SK-N-MC (cell line): ENCODE data around the gene NOTUM.

Experiments used
- DNase-seq: peaks from one replicate; pipeline ENCODE4 v3.0.0-alpha.2; 2011; ENCODE audit warnings: low read depth, low spot score
- H3K27ac ChIP-seq: fragments of 200-600 bp; sonication (generic); 2 replicates; pipeline ENCODE4 v1.5.1; 2016; ENCODE audit warnings: mixed run types
- H3K36me3 ChIP-seq: fragments of 200-600 bp; sonication (generic); 2 replicates; pipeline ENCODE4 v1.6.1; 2017; ENCODE audit warnings: antibody characterized with exemption, low read length, mixed read lengths; ENCODE audit not compliant: insufficient read depth
- H3K4me3 ChIP-seq: fragments of 200-600 bp; sonication (generic); 2 replicates; pipeline ENCODE4 v1.5.1; 2016
- H3K9ac ChIP-seq: fragments of 200-600 bp; sonication (generic); 2 replicates; pipeline ENCODE4 v1.8.0; 2017; ENCODE audit warnings: mixed run types, mixed read lengths; ENCODE audit not compliant: insufficient read length
- H3K9me3 ChIP-seq: fragments of 200-600 bp; sonication (generic); 2 replicates; pipeline ENCODE4 v1.6.1; 2017; ENCODE audit warnings: low read depth, mild to moderate bottlenecking, antibody characterized with exemption, low read length, moderate library complexity, mixed read lengths
- EZH2 ChIP-seq: fragments of 200-600 bp; sonication (generic); IDR thresholded peaks from one replicate; pipeline ENCODE4 v1.6.1; 2017; ENCODE audit warnings: antibody characterized with exemption
- FOXP2 ChIP-seq: optimal IDR thresholded peaks from 2 replicates; pipeline ENCODE3; 2011; ENCODE audit warnings: mild to moderate bottlenecking, moderate library complexity; ENCODE audit not compliant: insufficient read depth; ENCODE audit errors: extremely low read length, control extremely low read depth
- POLR2AphosphoS5 ChIP-seq: IDR thresholded peaks from 2 replicates; pipeline ENCODE4 v1.6.1; 2012; ENCODE audit warnings: mild to moderate bottlenecking, low read depth, low read length, borderline replicate concordance

Gene NOTUM

GRCh38 chr17:81980707-81981343, 19.8 kb upstream of the NOTUM start:
- peak; percentile 22 for DNase-seq
- Histone ChIP-seq H3K9ac (no peak overlapping the region), H3K9me3 (no peaks in the 10 kb centered on the region), H3K4me3 (no peak overlapping the region), H3K27ac (peak overlapping the region; percentile 53), H3K36me3 (peaks cover 17% of the 10 kb centered on the region; the same call in 1 of the 2 replicates)
- no peak for TF ChIP-seq EZH2
- no peak; the same call in 1 of the 2 replicates for TF ChIP-seq POLR2AphosphoS5
- TF ChIP-seq FOXP2 = no peak

DNA sequence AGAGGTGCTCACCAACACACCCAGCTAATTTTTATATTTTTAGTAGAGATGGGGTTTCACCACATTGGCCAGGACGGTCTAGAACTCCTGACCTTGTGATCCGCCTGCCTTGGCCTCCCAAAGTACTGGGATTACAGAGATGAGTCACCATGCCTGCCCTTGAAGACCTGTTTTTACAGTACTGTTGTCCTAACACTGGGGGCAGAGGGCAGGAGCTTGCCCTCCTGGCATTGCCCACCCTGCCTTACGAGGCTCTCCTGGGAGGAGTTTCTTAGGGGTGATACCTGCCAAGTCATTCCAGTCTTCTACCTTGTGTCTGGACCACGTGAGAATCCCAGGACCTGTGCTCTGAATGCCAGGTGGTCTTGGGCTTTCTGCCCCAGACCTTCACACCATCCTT, 19.1 kb upstream of the NOTUM start:
- Histone ChIP-seq H3K27ac (peak overlapping the region; percentile 53), H3K9me3 (no peaks in the 10 kb centered on the region), H3K9ac (no peak overlapping the region), H3K4me3 (no peak overlapping the region), H3K36me3 (peaks cover 10% of the 10 kb centered on the region; the same call in 1 of the 2 replicates)
- TF ChIP-seq POLR2AphosphoS5 (no peak), EZH2 (no peak), FOXP2 (no peak)
- DNase-seq = no peak

GRCh38 chr17:81978524-81979298, 17.7 kb upstream of the NOTUM start:
- H3K27ac ChIP-seq = no peak overlapping the region

GRCh38 chr17:81977211-81977808, 16.3 kb upstream of the NOTUM start, which contains the start of gene ASPSCR1:
ASPSCR1 (plus strand) TSS chr17:81977629; CDS start chr17:81977647, 18 bp downstream.
- TF ChIP-seq EZH2 (no peak), FOXP2 (peak; percentile 77), POLR2AphosphoS5 (peak; percentile 68)
- 0 out of 2 replicates have a peak, but pooled peaks cover 3% of the 10 kb centered on the region for H3K36me3 ChIP-seq
- peak; percentile 50 for DNase-seq
- peak within 1 kb of the TSS; percentile 93 for H3K9ac ChIP-seq
- peak within 1 kb of the TSS; percentile 97 for H3K4me3 ChIP-seq
- H3K27ac ChIP-seq = peak within 1 kb of the TSS; percentile 93
- H3K9me3 ChIP-seq = peaks cover 2% of the 10 kb centered on the region; the same call in 1 of the 2 replicates

More at GRCh38 chr17:81978524-81979298, 17.7 kb upstream of the NOTUM start:
- H3K9me3 ChIP-seq = no peaks in the 10 kb centered on the region
- H3K36me3 ChIP-seq = peaks cover 3% of the 10 kb centered on the region; the same call in 1 of the 2 replicates
- H3K4me3 ChIP-seq = peak overlapping the region; percentile 97
- DNase-seq = no peak
- no peak overlapping the region for H3K9ac ChIP-seq
- TF ChIP-seq EZH2 (no peak), POLR2AphosphoS5 (no peak), FOXP2 (no peak)

DNA sequence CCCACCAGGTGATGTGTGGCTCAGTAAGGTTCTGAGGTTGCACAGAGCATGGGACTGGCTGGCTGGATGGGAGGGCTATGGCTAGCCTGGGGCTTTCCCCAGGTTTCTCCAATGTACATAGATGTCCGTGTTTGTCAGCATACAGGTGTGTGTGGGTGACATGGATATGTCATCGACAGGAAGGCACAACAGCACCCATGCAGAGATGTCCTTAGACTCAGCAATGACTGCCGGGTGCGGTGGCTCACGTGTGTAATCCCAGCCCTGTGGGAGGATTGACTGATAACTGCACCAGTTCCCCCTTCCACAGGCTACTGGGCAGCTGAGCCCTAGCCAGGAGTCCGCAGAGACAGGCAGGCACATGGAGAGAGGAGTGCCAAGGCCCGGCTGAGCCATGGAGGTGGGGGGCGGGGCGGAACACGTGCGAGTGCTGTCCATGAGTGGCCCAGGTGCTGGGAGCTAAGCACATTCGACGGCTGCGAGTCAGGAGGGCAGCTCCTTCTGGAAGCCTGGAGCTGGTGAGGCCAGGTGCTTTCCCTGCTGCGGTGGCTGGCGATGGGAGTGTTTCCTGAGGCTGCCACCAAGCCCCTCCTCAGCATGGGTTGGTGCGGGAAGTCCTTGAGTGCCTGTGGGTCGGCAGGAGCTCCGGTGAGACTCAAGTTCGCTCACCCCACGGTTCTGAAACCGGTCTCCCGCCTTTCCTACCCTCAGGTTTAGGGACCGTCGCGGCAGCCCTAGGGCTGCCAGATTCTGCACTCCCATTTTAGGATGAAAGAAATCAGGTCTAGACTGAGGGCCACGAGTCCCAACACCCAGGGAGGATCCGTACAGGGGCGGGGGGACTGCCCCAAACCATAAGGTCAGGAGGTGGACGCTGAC, 15.6 kb upstream of the NOTUM start:
- no peak for DNase-seq
- TF ChIP-seq POLR2AphosphoS5 = no peak; the same call in 1 of the 2 replicates
- no peak for TF ChIP-seq EZH2
- no peak for TF ChIP-seq FOXP2
- Histone ChIP-seq H3K9ac (peak overlapping the region; percentile 93), H3K4me3 (peak overlapping the region; percentile 97), H3K27ac (peak overlapping the region; percentile 86), H3K9me3 (peaks cover 3% of the 10 kb centered on the region; the same call in 1 of the 2 replicates), H3K36me3 (0 out of 2 replicates have a peak, but pooled peaks cover 3% of the 10 kb centered on the region)

DNA sequence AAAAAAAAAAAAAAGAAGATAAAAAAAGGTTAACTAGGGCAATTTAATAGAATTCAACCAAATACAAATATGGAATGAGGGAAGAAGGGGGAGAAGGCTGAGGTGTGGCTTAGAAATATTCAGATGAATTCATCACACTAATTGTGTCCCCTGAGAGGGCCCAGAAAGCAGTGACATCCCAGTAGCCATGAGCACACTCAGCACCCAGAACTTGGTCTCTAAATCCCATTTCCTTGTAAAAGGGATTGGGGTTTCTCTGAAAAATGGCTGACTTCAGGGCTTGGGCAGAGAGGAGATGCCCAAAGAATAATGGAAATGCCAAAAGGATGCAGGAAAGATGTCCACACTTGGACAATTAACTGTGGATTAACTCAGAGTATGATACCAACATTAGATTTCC, 12.4 kb upstream of the NOTUM start:
- no peak for DNase-seq
- no peak overlapping the region for H3K4me3 ChIP-seq
- no peaks in the 10 kb centered on the region for H3K36me3 ChIP-seq
- H3K27ac ChIP-seq = no peak overlapping the region
- TF ChIP-seq FOXP2 (no peak), EZH2 (no peak), POLR2AphosphoS5 (no peak)
- H3K9me3 ChIP-seq = peaks cover 3% of the 10 kb centered on the region; the same call in 1 of the 2 replicates
- no peak overlapping the region for H3K9ac ChIP-seq

DNA sequence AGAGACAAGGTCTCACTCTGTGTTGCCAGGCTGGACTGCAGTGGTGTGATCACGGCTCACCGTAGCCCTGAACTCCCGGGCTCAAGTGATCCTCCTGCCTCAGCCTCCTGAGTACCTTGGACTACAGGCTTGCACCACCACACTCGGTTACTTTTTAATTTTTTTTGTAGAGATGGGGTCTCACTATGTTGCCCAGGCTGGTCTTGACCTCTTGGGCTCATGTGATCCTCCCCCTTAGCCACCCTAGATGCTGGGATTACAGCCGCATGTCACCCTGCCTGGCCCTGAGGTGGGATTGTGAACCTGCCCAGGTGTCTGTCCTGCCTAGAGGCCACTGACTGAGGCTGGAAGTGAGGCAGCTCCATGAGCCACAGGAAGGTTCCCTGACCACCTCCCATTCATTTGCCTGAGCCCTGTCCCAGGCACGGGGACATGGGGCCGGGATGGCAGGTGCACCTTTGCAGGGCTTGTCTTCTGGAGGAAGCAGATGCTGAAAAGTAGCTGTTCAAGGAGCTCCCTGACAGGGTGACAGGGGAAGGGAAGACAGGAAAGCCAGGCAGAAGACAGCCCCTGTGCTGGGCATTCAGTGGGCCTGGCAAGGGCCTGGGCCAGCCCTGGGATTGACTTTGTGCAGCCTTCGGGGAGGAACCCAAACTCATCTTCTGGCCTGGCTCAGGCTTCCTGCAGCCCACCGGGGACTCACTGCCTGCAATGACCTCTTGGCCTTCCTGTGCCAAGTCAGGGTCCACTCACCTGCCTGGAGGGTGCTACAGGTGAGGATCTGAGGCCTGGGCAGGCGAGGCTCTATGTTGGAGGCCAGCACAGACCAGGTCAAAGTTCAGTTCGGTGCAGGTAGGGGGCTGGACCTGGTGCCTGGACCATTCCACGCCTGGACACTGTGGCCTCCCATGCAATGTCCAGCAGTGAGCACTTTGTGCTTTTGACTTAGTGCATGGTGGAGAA, 8.1 kb upstream of the NOTUM start:
- Histone ChIP-seq H3K9ac (no peak overlapping the region), H3K9me3 (peaks cover 3% of the 10 kb centered on the region; the same call in 1 of the 2 replicates), H3K27ac (no peak overlapping the region), H3K4me3 (no peak overlapping the region), H3K36me3 (no peaks in the 10 kb centered on the region)
- no peak for DNase-seq
- no peak for TF ChIP-seq POLR2AphosphoS5
- no peak for TF ChIP-seq EZH2
- no peak for TF ChIP-seq FOXP2
